CD1c-positive myeloid dendritic cell (primary cell): ENCODE measurements around the gene TMEM271.

Source experiments
- DNase-seq: peaks from one replicate; pipeline ENCODE4 v3.0.0-alpha.2; 2016; ENCODE audit errors: extremely low spot score

The TMEM271 gene

DNA sequence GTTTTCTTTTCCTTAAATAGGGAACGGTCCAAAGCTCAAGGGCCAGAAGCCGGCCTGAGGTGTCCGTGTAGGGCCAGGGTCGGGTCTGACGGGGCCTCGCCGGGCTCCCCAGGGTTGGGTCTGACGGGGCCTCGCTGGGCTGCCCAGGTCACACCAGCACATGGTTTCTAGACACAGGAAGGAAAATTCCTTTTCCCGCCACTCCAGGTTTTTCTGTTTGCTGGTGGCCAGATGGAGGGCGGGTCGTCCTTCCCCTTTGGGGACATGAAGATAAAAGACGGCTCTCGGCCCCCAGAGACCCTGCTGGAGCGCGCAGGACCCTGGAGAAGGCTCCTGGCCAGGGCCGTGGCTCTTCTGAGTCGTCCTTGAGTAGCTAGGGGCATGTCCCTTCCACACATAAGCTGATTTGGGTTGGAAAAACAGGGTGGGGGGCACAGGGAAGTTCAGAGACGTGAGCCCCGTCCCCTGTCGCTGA, 42.0 kb downstream of the TMEM271 start:
- DNase-seq: no peak

- no peak for DNase-seq
These were observed 42.6 kb downstream of the TMEM271 start for GRCh38 chr4:533318-534100.

DNA sequence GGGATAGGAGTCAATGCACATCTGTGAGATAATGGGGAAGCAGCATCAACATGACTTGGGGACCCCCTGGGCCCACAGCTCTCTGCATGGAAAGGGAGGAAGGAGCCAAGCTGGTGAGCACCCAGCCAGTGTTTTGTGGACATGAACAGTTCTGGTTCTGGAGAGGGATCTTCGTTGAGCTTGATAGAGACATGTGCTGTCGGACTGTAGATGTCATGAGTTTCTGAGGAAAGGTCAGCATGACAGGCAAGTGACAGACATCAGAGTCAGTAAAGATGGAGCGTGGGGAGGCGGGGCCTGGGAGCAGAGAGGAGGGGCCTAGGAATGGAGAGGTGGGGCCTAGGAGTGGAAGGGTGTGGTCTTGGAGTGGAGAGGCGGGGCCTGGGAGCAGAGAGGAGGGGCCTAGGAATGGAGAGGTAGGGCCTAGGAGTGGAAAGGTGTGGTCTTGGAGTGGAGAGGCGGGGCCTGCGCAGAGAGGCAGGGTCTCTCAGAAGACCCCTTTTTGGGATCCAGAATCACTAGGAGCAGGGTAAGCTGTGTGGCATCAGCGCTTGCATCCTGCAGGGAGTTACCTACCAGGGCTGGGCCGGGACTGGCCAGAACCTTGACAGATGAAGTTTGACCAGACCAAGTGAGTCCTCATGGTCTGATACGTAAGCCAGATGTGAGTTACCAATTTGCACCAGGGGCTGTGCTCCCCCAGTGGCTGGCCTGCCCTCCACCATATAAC, 43.3 kb downstream of the TMEM271 start:
- no peak for DNase-seq

- DNase-seq: no peak
These were observed 44.2 kb downstream of the TMEM271 start for GRCh38 chr4:531721-532565.

DNA sequence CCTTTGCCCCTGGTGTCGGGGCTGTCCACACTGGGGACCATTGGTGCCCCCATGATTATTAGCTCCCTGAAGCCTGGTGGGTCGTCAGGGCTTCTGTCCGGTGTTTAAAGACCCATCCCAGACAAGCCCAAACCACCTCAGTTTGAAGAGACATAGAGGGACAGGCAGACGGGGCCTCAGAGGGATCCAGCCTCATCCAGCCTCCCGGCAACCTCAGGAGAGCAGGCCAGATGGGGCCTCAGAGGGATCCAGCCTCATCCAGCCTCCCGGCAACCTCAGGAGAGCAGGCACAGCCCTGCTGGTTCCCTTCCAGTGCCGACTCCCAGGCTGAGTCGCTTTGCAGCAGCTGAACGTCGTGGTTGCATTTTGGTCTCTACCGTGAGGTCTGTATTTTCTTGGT, 45.0 kb downstream of the TMEM271 start:
- no peak for DNase-seq

DNA sequence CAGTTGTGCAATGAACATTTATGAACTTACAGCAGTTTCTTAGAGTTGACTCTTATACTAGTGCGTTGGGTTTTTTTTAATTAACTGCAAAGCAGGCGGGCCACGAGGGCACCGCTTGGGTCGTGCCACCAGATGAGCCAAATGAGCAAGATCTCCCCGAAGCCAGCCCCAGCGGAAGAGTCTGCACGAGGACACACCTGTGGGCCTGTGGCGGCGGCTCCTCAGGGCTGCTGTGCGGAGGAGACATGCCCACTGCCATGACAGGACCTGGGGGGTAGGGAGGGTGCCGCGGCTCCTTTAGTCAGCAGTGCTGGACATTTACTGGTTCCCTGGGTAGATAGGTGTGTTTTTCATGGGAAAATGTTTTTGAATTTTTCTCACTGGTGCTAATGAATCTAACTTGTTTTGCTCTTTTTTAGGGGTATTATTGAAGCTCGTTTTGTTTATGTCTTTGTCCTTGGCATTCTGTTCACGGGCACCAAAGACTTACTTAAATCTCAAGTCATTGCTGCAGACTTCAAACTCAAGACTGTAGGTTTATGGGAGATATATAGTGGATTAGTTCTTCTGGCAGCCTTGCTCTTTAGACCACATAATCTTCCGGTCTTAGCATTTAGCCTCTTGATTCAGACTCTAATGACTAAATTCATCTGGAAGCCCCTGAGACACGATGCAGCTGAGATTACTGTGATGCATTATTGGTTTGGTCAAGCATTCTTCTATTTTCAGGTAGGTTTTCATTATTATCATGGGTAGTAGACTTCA, 45.9 kb downstream of the TMEM271 start:
- DNase-seq: no peak

GRCh38 chr4:529563-529962, 46.5 kb downstream of the TMEM271 start:
- no peak for DNase-seq

DNA sequence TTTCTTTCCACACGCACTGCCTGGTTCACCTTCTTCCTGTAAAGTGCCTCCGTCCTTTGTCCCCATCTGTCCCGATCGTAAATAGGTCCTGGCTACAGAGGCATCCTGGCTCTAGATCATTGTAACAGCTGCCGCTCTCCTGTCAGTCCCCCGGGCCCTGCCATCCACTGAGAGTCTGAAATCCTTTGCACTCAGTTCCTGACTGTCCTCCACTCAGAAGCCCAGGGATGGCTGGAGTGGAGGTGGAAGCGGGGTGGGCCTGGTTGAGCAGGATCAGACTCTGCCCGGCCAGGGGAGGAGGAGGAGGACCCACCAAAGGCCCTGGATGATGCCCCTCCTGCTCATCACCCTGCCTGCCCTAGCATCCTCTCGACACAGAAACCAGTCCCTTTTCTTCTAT, 47.3 kb downstream of the TMEM271 start:
- DNase-seq: no peak

DNA sequence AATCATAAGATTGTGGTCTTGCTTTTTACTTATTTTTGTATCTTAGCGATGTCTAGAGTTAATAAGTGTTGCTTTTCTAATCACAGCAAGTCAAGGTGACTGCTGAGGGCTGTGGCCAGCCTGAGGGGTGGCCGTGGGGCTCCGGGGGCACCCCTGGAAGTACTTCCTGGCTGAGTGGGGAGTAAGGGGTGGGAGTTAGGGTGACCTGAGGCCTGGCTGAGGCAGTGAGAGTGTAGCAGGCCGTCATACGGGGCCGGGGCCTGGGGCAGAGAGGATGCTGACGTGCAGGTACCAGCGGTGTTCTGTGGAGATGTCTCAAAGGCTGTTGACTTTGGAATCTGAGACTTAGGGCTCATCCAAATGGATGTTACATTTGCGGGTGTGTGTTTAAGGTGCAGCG, 47.8 kb downstream of the TMEM271 start:
- no peak for DNase-seq

DNA sequence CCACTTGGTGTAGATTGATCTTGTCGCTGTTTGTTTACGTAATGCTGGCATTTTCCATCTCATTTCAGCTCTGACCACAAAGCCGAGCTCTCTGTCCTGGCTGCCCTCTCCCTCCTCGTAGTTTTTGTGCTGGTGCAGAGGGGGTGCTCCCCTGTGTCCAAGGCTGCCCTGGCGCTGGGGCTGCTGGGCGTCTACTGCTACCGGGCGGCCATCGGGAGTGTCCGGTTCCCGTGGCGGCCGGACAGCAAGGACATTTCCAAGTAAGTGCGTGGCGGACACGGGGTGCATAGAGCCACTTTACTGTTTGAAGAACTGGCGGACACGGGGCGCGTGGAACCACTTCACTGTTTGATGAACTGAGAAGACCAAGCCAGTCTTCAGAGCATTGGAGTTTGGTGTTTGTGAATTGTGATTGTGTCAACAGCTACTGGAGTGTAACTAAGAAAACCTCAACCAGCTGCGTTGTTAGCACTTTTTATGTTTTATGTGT, 49.1 kb downstream of the TMEM271 start:
- no peak for DNase-seq

- DNase-seq: no peak
These were observed 49.7 kb downstream of the TMEM271 start for GRCh38 chr4:526189-526909.

DNA sequence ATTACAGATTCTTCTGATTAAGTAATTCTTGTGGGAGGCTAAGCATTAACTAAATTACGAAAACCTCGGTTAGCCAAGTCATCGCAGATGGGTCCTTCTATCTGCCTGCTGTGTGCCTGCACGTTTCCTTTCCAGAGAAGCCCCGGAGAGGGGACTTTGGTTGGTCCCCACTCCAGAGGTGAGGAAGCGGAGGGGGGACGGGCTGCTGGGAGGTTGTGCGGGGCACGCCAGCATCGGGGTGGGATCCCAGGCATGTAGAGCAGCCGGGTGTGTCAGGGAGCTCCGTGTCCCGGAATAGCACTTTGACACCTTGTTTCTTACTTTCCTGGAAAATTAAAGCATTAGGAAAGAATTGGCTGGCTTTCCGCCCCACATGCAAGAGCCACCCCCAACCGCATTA, 50.4 kb downstream of the TMEM271 start:
- DNase-seq: no peak

DNA sequence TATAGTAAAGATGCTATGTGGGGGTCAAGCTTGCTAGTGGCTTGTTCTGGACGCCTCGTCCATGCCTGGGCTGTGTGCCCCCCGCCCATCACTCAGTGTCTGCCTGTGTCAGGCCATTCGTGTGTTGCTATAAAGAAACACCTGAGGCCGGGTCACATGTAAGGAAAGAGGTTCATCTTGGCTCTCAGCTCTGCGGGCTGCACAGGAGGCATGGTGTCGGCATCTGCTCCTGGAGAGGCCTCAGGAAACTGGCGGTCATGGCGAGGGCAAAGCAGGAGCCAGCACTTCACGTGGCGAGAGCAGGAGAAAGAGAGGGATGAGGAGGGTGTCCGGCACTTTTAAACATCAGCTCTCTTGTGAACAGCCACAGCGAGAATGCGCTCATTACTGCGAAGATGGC, 51.9 kb downstream of the TMEM271 start:
- no peak for DNase-seq
